Effector memory CD8-positive, alpha-beta T cell (primary cell): ENCODE results near the gene NAGLU.

ENCODE experiments used
- ATAC-seq: fragments of 150-1000 bp; cut with Tn5 transposase; replicated peaks from 2 replicates; pipeline ENCODE4 v1.10.0; 2021; ENCODE audit warnings: mild to moderate bottlenecking, moderate library complexity
- DNase-seq, 3 experiments: peaks; one replicate each; pipeline ENCODE4 v3.0.0; 2021
- H3K27ac Mint-ChIP-seq, 2 donors: one replicate each; pipeline ENCODE4 v1.8.0; 2022; ENCODE audit warnings: mild to moderate bottlenecking in 2 of 2, mixed read lengths in 2 of 2, moderate library complexity in 2 of 2
- H3K27me3 Mint-ChIP-seq, 2 donors: one replicate each; pipeline ENCODE4 v1.8.0; 2022; ENCODE audit warnings: mixed read lengths in 2 of 2
- H3K36me3 Mint-ChIP-seq: one replicate; pipeline ENCODE4 v1.8.0; 2022; ENCODE audit warnings: mild to moderate bottlenecking, moderate library complexity, mixed read lengths; ENCODE audit not compliant: insufficient read depth
- H3K4me1 Mint-ChIP-seq, 2 donors: one replicate each; pipeline ENCODE4 v1.8.0; 2022; ENCODE audit warnings: low read depth in 2 of 2, mixed read lengths in 2 of 2
- H3K4me3 Mint-ChIP-seq, 2 donors: one replicate each; pipeline ENCODE4 v1.8.0; 2022; ENCODE audit warnings: mild to moderate bottlenecking in 2 of 2, mixed read lengths in 2 of 2, moderate library complexity in 2 of 2
- H3K9me3 Mint-ChIP-seq, 2 donors: one replicate each; pipeline ENCODE4 v1.8.0; 2022; ENCODE audit warnings: mixed read lengths in 2 of 2

Gene NAGLU

DNA sequence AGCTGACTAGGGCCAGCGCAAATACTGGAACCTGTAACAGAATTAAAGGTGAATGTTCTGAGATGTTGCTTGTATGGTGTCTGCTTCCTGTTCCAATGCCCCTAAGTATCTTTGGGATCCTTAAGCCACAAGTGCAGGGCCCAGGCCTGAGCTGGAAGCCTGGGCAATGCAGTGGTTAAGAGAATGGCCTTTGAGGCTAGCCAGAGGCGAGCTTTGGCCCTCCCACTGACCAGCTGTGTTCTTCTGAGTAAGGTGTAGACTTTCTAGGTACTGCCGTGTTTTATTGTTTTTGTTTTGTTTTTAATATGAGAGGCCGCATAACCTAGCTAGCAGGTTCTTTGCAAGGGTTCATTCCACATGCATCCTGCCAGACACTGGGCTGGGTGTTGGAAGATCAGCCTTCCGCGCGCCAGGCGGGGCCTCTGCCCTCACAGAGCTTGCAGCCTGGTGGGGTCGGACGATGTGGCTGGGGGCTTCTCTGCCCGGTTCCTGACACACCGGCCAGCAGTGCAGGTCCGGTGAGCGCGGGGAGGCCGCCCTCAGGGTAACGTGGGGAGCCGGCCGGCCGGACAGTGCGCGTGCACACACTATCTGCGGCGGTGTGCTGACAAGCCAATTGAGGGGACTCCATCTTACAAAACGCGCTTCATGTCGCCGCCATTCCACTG, 30.3 kb downstream of the NAGLU start:
- Mint-ChIP-seq H3K27ac (peak overlapping the region; percentile 88 to 93), H3K36me3 (peaks cover 67% of the 10 kb centered on the region), H3K4me3 (peak overlapping the region; percentile 87 to 98), H3K9me3 (no peaks in the 10 kb centered on the region), H3K27me3 (no peaks in the 10 kb centered on the region), H3K4me1 (peaks cover 42 to 43% of the 10 kb centered on the region in 2 donors)
- no peak for DNase-seq
- no peak for ATAC-seq

- Mint-ChIP-seq H3K4me1 (peaks cover 39% of the 10 kb centered on the region in 2 donors), H3K27ac (peak within 1 kb of the TSS; percentile 88 to 93), H3K9me3 (no peaks in the 10 kb centered on the region), H3K27me3 (no peaks in the 10 kb centered on the region), H3K4me3 (peak within 1 kb of the TSS; percentile 87 to 98), H3K36me3 (peaks cover 67% of the 10 kb centered on the region)
- peak; percentile 76 for ATAC-seq
- peak; percentile 84 to 89 (median 87) for DNase-seq
Measured at GRCh38 chr17:42566883-42567573, 31.0 kb downstream of the NAGLU start, which contains the start of gene MLX. TSS of gene MLX (plus strand) at chr17:42567100. CDS start at chr17:42567125, 25 bp downstream.

- Mint-ChIP-seq H3K9me3 (no peaks in the 10 kb centered on the region), H3K4me1 (peaks cover 34 to 35% of the 10 kb centered on the region in 2 donors), H3K27ac (no peak overlapping the region), H3K36me3 (peaks cover 72% of the 10 kb centered on the region), H3K4me3 (peak overlapping the region; percentile 87 to 98), H3K27me3 (no peaks in the 10 kb centered on the region)
- DNase-seq (no peak), ATAC-seq (no peak)
Measured at GRCh38 chr17:42568341-42569111, 32.5 kb downstream of the NAGLU start.

- H3K4me1 Mint-ChIP-seq, result peaks cover 26 to 28% of the 10 kb centered on the region in 2 donors
- no peak overlapping the region for H3K27ac Mint-ChIP-seq
- ATAC-seq (no peak), DNase-seq (no peak)
- no peaks in the 10 kb centered on the region for H3K9me3 Mint-ChIP-seq
- no peaks in the 10 kb centered on the region for H3K27me3 Mint-ChIP-seq
- H3K36me3 Mint-ChIP-seq, result peaks cover 59% of the 10 kb centered on the region
- no peak overlapping the region for H3K4me3 Mint-ChIP-seq
Measured at GRCh38 chr17:42571435-42572225, 35.6 kb downstream of the NAGLU start.

DNA sequence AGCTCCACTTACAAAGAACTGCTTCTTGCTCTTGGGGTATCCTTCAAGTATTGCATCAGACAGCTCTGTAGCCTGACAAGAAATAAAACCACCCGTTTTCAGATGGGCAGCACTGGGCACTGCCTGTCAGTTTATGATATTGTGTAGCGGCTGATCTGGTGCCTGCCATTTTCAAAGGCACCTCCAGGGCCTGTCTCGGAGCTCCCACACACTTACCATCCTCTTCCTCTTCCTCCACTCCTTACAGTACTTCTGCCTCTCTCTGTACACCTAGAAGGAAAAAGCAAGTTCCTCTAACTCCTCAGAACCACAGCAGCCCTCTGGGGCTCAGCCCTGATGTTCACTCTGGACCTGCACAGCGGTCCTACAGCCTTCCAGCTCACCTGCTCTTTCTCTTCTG, 37.1 kb downstream of the NAGLU start:
- no peak overlapping the region for H3K4me3 Mint-ChIP-seq
- H3K36me3 Mint-ChIP-seq, result peaks cover 53% of the 10 kb centered on the region
- H3K27ac Mint-ChIP-seq, result peak overlapping the region in 1 of 2 donors; percentile 1
- H3K27me3 Mint-ChIP-seq, result no peaks in the 10 kb centered on the region
- ATAC-seq, result no peak
- DNase-seq, result no peak
- H3K4me1 Mint-ChIP-seq, result peaks cover 27 to 32% of the 10 kb centered on the region in 2 donors
- H3K9me3 Mint-ChIP-seq, result no peaks in the 10 kb centered on the region

GRCh38 chr17:42574463-42574862, 38.4 kb downstream of the NAGLU start:
- H3K27ac Mint-ChIP-seq, result no peak overlapping the region
- H3K27me3 Mint-ChIP-seq, result no peaks in the 10 kb centered on the region
- H3K9me3 Mint-ChIP-seq, result no peaks in the 10 kb centered on the region
- DNase-seq (no peak), ATAC-seq (no peak)
- peaks cover 49% of the 10 kb centered on the region for H3K36me3 Mint-ChIP-seq
- H3K4me1 Mint-ChIP-seq, result peaks cover 27 to 33% of the 10 kb centered on the region in 2 donors
- no peak overlapping the region for H3K4me3 Mint-ChIP-seq

DNA sequence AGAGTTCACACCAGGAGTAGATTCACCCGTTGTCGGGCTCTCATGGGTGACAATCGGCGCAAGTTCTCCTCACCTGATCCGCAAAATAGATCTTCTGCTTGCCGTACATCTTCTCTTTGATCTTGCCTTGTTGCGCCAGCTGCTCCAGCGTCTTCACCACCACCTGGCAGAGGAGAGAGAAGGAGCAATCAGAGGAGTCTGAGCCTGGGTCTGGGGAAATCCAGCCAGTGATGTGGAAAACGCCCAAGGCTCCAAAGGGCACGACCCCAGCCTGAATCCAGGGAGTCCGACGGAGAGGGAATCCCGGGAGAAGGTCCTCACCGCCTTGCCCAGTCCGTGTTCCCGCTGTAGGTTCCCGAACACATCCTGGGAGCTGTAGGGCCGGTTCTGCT, 41.1 kb downstream of the NAGLU start:
- ATAC-seq, result no peak
- no peak for DNase-seq
- Mint-ChIP-seq H3K27ac (peak overlapping the region; percentile 93 to 94), H3K4me1 (peaks cover 25 to 36% of the 10 kb centered on the region in 2 donors), H3K4me3 (peak overlapping the region; percentile 94 to 97), H3K36me3 (peaks cover 42% of the 10 kb centered on the region), H3K9me3 (no peaks in the 10 kb centered on the region), H3K27me3 (no peaks in the 10 kb centered on the region)

- H3K27me3 Mint-ChIP-seq, result no peaks in the 10 kb centered on the region
- peaks cover 24 to 35% of the 10 kb centered on the region in 2 donors for H3K4me1 Mint-ChIP-seq
- H3K4me3 Mint-ChIP-seq, result peak within 1 kb of the TSS; percentile 94 to 97
- no peaks in the 10 kb centered on the region for H3K9me3 Mint-ChIP-seq
- H3K27ac Mint-ChIP-seq, result peak within 1 kb of the TSS; percentile 93 to 94
- DNase-seq (peak; percentile 86 to 88 (median 86)), ATAC-seq (peak; percentile 94)
- peaks cover 42% of the 10 kb centered on the region for H3K36me3 Mint-ChIP-seq
Measured at GRCh38 chr17:42577532-42578281, 41.7 kb downstream of the NAGLU start, which contains the start of gene PSMC3IP. TSS of gene PSMC3IP (minus strand) at chr17:42577729. CDS start at chr17:42577686, 43 bp downstream.

- Mint-ChIP-seq H3K27me3 (no peaks in the 10 kb centered on the region), H3K27ac (peak overlapping the region; percentile 93 to 94), H3K9me3 (no peaks in the 10 kb centered on the region), H3K4me1 (peaks cover 20 to 30% of the 10 kb centered on the region in 2 donors), H3K36me3 (peaks cover 44% of the 10 kb centered on the region), H3K4me3 (peak overlapping the region; percentile 94 to 97)
- ATAC-seq, result peak; percentile 55
- DNase-seq, result peak; percentile 52 to 63 (median 56)
Measured at GRCh38 chr17:42578282-42578869, 42.3 kb downstream of the NAGLU start.

- Mint-ChIP-seq H3K36me3 (peaks cover 54% of the 10 kb centered on the region), H3K27ac (no peak overlapping the region), H3K27me3 (no peaks in the 10 kb centered on the region), H3K4me3 (no peak overlapping the region), H3K4me1 (peaks cover 19 to 26% of the 10 kb centered on the region in 2 donors), H3K9me3 (no peaks in the 10 kb centered on the region)
- no peak for ATAC-seq
- no peak for DNase-seq
Measured at GRCh38 chr17:42579794-42580551, 43.9 kb downstream of the NAGLU start.

- ATAC-seq (no peak), DNase-seq (no peak)
- no peaks in the 10 kb centered on the region for H3K9me3 Mint-ChIP-seq
- H3K27ac Mint-ChIP-seq, result no peak overlapping the region
- no peaks in the 10 kb centered on the region for H3K27me3 Mint-ChIP-seq
- H3K4me1 Mint-ChIP-seq, result peaks cover 15 to 23% of the 10 kb centered on the region in 2 donors
- no peak overlapping the region for H3K4me3 Mint-ChIP-seq
- peaks cover 69% of the 10 kb centered on the region for H3K36me3 Mint-ChIP-seq
Measured at GRCh38 chr17:42581744-42582270, 45.8 kb downstream of the NAGLU start.
